GM19372 (cell line): ENCODE results near the gene TXNDC16.
A peak's percentile ranks its signal among the peaks of the same experiment; 100 is the strongest.

Experiments
- ATAC-seq: cut with Tn5 transposase; IDR thresholded peaks from one replicate; pipeline ENCODE4 v1.9.1; 2021; ENCODE audit warnings: mild to moderate bottlenecking, low read depth, moderate library complexity; ENCODE audit not compliant: unreplicated experiment

The TXNDC16 gene

DNA sequence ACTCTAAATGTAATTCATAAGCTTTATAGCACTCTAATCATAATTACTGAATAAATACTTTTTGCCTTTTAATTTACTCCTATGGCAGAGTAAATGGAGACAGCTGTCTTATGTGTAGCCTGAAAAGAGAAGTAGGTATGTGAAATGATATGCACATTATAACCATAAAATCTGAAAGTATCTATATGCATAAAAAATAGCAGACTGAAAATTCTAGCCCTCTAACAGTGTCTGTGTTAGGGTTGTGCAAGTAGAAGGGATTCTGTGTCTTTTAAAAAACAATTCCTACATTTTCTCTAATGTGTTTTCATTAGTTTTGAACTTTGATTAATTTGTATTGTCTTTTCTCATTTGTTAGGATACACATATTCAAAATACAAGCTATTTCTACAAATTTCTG is 94.9 kb downstream of the TXNDC16 start:
- no peak for ATAC-seq

DNA sequence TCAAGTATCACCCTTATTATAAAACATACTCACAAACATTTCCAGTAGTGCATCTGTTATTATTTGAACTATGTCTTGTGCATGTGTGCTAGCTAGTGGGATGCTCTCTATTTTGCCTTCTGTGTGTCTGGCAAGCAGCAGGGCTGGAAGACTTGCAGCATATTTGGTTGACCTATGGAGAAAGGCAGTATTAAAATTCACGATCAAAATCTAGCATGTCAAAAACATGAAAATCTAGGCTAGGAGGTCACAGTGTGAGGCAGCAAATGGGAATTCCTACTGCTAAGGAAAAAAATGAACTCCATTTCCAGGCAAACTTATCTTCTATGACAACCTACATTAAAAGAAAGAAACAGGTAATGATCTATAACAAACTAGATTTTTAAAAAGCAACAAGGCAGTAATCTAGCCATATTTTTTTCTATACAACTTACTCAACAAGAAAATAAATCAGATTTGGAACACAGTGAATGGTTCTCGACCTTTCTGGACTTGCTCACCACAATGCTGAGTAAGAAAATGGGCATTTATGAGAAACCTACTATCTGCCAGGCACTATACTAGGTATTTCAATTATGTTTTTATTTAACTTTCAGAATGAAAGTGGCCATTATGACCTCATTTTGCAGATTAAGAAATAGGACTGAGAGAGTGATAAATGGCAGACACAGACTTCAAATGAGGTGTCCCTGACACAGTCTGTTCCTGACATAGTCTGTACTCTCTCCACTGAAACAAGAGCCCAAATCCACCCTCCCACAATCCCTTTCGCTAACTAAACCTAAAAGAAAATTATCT is 96.8 kb downstream of the TXNDC16 start:
- ATAC-seq = no peak

DNA sequence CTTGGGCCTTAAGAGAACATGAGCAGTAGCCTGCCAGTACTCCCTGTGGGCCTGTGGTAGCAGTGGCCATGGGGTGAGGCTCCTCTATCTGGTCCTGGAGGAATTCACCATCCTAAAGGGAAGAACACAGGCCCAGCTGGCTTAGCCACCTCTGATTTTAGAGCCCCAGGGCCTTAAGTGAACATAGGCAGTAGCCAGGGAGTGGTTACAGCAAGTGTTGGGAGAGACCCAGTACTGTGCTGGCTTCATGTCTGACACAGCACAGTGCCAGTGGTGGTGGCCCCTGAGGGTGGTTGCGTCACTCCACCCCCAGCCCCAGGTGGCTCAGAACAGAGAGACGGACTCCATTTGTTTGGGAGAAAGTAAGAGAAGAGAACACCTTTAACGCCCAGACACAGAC is 105.1 kb downstream of the TXNDC16 start:
- ATAC-seq = no peak

DNA sequence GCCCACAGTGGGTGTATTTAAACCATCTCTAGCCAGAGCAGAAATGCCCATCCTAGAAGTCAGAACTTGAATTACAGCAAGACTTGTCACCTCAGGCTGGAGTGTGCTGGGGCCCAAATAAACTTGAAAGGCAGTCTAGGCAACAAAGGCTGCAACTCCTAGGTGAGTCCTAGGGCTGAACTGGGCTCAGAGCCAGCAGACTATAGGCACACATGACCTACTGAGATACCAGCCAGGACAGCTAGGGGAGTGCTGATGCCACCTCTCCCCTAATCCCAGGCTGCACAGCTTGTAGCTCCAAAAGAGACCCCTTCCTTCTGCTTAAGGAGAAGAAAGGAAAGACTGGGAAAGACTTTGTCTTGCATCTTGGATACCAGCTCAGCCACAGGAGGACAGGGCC is 106.0 kb downstream of the TXNDC16 start:
- no peak for ATAC-seq

DNA sequence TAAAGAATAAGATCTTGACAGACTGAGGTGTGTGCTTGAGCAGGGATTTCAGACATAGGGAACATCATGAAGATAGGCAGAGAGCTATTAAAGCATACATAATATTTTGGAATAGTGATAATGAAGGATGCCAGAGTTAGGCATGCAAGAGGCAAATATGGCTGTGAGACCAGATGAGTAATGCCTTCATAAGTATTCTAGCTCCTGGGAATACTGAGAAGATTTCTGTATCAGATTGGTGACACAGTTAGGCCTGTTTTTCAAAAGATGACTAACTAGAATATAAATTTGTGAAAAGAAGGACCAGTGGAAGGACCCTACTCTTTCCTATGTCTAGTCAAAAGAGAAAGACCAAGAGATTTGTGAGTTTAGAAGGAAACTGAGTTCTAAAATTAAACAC is 108.8 kb downstream of the TXNDC16 start:
- no peak for ATAC-seq

DNA sequence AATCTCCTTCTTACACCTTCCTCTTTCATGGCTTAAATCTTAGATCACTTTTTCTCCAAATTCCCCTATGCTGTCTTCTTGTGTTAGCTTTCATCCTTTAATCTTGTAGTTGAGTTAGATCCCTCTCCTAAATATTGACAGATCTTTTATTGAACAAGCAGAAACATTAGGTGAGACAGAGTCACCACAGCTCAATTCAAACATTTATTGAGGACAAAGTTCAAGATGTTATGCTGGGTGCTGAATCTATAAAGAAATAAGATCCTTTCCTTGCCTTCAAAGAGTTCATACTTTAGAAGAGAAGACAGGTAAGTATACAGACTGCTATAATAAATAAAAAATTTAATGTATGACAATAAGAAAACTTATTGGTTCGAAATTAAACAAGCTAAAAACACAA is 109.7 kb downstream of the TXNDC16 start:
- no peak for ATAC-seq

DNA sequence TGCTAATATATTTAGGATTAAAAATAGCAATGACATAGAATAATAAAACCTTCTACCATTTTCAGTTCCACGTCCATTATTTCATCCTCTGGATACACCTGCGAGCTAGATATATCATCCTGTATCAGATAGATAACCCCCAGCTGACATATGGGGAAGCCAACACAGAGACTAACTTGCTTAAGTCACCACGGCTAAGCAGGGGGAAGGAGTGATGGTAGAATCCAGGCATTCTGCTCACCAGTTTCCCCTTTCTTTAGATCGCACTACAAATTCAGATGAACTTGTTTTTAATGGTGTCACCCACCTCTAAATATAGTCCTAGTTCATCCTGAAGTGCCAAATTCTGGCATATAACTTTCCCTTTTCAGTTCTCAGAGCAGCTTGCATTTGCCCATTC is 110.1 kb downstream of the TXNDC16 start:
- ATAC-seq = no peak

DNA sequence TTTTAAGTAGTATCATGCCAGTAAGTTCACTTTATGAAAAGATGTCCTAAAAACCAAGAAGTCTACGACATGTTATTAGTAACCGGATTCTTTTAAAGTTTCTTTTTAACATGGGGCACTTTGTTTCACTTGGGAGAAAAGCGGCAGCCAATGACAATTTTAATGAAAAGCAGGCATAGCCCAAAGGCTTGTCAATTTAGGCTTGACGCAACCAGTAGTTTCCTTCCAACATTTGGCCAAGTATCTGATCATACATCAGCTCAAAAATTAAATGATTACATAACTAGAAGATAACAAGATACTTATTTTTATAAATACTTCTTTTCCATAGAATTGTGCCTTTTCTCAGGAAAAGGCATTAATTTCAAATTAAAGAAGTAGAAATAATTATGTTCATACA is 112.8 kb downstream of the TXNDC16 start:
- ATAC-seq = no peak

DNA sequence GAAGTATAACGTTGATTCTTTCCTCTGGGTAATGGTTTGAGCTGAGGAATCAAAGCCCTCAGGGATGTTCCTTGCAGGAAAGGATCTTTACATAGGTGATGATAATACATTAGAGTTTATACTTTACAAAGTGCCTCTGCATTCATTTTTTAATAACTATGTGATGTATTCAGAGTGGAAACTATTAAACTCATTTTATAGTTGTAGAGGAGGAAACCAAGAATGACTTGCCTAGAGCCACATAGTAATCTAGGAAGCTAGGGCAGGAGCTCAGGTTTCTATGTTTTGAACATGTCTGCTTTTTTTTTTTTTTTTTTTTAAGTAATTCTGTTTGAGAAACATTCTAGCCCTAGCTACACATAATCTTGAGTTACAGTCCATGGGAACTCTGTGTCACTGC is 117.3 kb downstream of the TXNDC16 start:
- ATAC-seq = no peak

DNA sequence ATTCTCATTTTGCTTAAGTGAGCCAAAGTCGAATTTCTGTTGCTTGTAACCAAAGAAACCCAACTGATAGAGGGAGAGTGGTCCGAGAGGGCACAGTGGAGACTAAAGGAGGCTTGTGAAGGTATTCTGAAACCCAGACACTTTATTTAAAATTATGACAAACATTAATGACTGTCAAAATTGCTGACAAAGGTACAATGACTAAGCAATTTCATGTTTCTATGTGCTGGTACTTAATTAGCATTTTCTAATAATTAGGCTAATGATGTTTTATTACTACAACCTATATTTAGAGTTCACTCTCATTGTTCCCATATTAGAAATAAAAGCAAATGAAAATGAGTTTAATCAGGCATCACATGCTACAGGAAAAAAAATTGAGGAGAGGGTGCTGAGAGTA is 121.8 kb downstream of the TXNDC16 start:
- ATAC-seq = no peak

DNA sequence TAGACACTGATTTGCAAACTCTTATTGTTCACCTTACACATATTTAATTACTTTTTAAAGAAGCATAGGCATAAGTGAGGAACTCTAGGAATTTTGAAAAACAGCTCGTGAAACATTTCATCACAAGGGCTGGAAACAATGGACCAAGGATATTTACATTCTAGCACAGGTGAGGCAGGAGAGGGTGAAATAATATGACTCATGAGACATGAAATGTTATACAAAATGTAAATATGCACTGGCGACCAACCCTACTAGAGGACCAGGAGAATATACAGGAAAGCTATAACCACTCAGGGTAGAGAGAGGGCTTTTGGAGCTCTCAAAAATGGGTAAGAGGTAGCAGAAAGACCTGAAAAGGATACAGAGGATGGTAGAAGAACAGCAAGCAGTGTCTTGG is 122.9 kb downstream of the TXNDC16 start:
- ATAC-seq = no peak

DNA sequence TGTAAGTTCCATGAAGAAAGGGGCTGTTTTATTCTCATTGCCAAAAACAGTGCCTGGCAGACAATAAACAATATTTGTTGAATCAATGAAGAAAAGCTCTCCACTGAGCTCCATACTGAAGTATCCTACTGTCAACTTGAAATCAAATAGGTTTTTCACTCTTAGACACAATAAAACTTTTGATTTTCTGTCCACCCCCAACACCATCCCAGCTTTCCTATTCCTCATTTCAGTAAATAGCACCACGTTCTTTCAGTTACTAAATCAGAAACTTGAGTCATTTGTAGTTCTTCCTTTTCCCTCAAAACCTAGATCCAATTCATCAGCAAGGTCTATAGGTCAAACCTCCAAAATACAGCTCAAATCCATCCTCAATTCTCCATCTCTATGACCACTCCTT is 124.8 kb downstream of the TXNDC16 start:
- no peak for ATAC-seq

DNA sequence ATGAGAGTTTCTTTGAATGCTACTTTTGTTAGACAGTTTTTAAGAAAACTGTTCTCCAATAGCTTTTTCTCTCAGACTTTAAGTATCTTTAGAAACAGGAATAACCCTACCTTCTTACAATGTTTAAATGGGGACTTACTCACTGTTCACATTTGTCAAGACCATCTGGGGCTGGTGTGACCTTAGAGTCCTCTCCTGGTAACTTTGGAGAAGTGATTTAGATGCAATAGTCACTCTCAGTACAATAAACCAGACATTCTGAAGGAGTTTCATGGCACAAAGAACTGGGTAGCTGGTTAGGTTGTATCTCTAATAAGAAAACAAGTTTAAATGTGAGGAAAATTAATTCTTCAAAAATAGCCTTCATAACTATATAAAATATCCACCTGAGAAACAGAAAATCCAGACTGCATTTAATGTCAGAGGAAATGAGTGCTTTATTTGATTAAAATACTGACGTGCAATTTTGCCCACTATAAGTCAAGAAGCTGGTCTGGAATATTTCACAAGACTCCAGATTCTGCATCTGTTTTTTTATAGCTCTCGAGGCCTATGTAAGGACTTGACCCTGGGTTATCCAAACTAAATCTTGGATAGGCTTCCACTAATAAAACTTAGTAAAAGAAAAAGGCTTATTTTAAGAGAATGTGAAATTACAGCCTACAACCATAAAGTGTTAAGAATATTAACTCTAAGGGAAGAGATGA is 129.5 kb downstream of the TXNDC16 start:
- ATAC-seq = no peak

DNA sequence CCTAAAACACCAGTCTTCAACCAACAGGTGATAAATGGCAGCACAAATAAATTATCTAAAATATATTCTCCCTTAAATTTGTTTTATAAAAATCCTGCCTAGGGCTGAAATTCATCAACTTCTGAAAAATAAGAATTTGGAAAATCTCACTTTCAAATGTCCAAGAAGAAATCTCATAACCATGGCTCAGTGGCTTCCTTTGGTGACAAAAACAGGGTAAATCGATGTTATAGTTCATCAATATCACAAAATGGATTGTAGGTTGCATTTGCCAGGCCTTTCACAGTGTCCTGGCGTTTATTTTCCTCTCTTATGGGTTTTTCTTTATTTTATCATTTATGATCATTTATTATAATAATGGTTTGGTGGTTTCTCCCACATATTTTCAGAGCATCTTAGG is 135.2 kb downstream of the TXNDC16 start:
- no peak for ATAC-seq

DNA sequence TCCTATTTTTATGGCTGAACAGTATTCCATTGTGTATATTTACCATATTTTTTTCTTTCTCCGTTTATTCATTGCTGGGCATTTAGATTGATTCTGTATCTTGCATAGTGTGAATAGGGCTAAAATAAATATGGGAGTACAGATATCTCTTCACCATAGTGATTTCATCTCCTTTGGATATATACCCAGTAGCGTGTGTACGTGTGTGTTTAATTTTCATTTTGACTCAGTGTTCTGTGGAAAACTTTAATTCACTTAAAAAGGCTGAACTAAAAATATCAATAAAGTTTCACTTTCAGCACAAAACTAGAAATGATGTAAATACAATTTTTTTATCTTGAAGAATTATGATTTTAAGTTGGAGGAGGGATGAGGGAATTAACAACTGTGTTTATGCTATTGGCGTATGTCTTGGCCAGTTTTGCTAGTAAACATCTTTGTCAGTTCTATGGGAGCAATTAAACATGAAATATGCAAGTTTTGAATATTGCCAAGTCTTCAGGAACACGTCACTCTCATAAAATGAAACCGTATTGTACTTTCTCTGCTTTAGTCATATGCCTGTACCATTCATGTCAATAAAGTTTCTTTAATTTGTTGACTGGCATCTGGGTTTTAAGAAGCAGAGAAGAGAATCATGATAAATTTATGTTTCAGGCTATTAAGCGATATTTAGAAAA is 138.4 kb downstream of the TXNDC16 start:
- ATAC-seq = no peak

DNA sequence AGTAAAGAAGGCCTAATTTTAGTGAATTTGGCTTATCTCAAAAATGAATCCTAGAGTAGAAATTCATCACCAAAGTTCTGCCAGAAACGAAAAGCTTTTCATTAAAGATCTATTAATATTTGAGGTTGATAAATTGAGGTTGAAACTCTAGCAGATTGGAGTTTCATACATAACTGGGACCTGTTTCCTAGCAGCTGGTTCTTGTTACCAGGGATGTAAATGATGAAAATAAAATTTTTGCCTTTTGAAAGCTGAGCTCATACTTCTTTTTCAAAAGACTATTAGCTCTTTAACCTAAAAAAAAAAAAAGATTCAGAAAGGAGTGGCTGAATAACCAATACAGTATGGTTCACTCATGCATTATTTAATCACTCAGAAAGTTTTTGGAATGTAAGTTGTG is 139.9 kb downstream of the TXNDC16 start:
- ATAC-seq = no peak

DNA sequence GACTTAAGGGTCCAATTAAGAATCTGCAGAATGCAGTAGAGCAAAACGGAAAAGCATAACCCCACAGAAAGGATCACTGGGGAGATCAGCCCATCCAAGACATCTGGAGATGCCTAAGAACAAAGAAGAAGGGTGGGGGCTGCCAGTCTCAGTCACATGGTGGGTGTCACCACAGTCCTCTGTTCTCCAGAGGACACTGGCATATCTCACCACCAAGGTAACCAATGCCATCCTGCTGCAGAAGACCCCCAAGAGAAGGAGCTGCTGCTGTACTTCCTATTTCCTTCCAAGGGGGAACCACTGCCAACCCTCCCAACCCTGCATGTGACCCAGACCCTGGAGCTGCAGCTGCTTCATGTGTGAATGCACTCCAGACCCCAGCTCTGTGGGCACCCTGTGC is 147.0 kb downstream of the TXNDC16 start:
- no peak for ATAC-seq

DNA sequence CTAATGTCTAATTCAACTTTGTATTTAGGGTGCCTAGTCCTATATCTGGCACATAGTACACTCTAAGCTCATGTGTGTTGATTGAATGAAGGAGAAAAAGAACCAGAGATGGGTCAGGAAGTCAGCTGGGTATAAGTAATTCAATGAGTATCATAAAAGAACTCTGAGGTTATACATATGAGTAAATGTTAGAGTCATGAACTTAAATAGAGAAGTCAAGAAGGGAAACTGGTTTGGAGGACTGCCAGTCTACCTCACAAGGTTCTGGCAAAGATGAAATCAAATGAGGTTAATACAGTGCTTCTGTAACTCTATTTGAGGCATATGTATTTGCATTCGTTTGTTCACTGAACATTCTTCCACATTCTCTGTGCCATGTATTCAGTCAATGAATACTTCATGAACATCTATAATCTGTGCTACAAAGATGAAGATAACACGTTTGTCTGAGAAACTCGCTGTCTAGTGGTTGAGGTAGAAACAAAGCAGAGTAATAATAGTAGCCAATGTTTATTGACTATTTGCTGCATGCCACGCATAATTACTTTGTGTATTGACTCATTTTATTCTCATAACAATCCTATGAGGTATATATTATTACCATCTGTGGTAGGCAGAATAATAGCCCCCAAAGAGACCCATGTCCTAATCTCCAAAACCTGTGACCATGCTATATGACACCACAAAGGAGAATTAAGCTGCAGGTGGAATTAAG is 149.3 kb downstream of the TXNDC16 start:
- no peak for ATAC-seq

DNA sequence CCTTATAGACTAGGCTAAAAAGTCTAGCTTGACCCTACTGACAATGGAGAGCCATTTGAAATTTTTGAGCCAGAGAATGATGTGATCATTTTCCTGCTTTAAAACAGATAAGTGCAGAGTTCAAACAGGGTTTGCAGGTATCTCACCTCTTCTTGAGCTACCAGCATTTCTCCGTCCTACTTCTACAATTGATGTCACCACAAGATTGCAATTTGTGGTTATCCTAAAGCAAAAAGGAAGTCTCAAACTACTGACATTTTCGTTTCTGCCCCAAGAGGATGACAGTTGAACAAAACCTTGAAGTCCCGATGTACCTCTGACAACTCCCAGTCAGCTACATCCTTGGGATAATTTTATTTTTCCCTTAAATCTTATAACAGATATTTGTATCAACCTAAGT is 151.5 kb downstream of the TXNDC16 start:
- peak; percentile 53 for ATAC-seq

DNA sequence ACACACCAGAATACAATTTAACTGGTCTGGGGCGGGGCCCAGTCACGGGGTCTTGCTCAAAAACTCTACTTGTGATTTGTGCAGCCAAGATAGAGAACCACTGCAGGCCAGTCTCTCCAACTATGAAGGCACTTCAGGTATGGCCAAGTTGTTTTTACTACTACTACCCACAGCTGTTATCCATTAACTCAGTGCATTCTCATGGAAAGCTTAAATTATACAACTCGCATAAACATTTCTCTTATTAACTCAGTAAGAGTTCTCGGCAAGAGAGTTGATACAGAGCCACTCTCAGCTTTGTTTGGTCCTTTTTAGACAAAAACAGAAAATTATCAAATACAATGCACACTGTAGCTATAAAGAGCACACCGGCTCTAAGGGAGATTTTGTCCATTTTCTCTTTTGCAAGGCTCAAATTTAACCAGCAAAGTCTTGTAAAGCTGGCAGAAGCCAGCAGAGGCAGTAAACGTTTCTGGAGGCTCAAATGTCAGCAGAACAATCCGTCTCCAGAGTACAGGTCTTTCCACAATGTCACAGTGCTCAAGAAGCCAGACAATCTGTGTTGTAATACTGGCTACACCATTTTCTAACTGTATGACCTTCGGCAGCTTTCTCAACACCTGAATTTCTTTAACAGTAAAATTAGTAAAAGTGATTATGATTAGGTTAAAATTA is 152.2 kb downstream of the TXNDC16 start:
- ATAC-seq = no peak
